ENCODE results near the gene TMEM267.

- TF ChIP-seq CTCF (conservative IDR thresholded peaks at IDR 0.05; ENCODE audit: low read depth, low read length) (no peak), CEBPB (IDR thresholded peaks at IDR 0.05; ENCODE audit: low read depth, low read length) (no peak), RAD21 (IDR thresholded peaks at IDR 0.05; ENCODE audit: low read length) (no peak), POLR2A (IDR thresholded peaks at IDR 0.05; ENCODE audit: low read depth, low read length) (no peak), MAFK (IDR thresholded peaks at IDR 0.05; ENCODE audit: low read depth, low read length) (no peak), ELK1 (IDR thresholded peaks at IDR 0.05; ENCODE audit: borderline replicate concordance, low read depth, low read length) (no peak), BHLHE40 (IDR thresholded peaks at IDR 0.05; ENCODE audit: low read depth, low read length) (no peak), CHD1 (IDR thresholded peaks at IDR 0.05; ENCODE audit: low read depth, low read length) (no peak), USF2 (IDR thresholded peaks at IDR 0.05; ENCODE audit: low read depth, low read length) (no peak), RFX5 (IDR thresholded peaks at IDR 0.05; ENCODE audit: low read depth, low read length) (no peak)
Measured at GRCh38 chr5:43413966-43414365, 69.7 kb downstream of the TMEM267 start.

All from IMR-90 (cell line).